Measurements from ENCODE around the gene TRIAP1. TPM values are rescaled to one million over a fixed set of nuclear protein-coding genes. Genes with fewer than 3 reads are reported as not detected.
A peak's percentile ranks its signal among the peaks of the same experiment; 100 is the strongest.

The TRIAP1 gene
- polyA plus RNA-seq, 1 donor (not counting 4 experiments of a cell fraction or from before 2014, with no cell fraction given), result 71.1 TPM

GRCh38 chr12:120460157-120460556, 14.0 kb upstream of the TRIAP1 start:
- no peak overlapping the region for H3K4me2 ChIP-seq (ENCODE audit: control insufficient read depth, extremely low read depth, insufficient read depth, low read depth, low read length)
- no peak overlapping the region for H2AFZ ChIP-seq (ENCODE audit: control insufficient read depth, low read length)
- H3K4me3 ChIP-seq (ENCODE audit: control insufficient read depth in 2 of 3, extremely low read depth in 1 of 3, insufficient read depth in 2 of 3, low read depth in 1 of 3, low read length in 3 of 3), result no peak overlapping the region
- H3K9ac ChIP-seq (ENCODE audit: control insufficient read depth, extremely low read depth, insufficient read depth, low read length), result no peak overlapping the region
- no peak for FAIRE-seq
- H3K27me3 ChIP-seq (ENCODE audit: control insufficient read depth, extremely low read depth, insufficient read depth, low read length), result no peaks in the 10 kb centered on the region
- dilution Hi-C loops (cut with MboI; ENCODE audit: extremely low pct_ligation_motif_present, low sequenced_read_pairs), result no loop called here
- H3K9me3 ChIP-seq (ENCODE audit: control insufficient read depth, low read depth, low read length), result no peaks in the 10 kb centered on the region
- H3K4me1 ChIP-seq (ENCODE audit: control insufficient read depth, extremely low read depth, insufficient read depth, low read length), result no peaks in the 10 kb centered on the region
- H3K36me3 ChIP-seq (ENCODE audit: control insufficient read depth in 2 of 2, extremely low read depth in 1 of 2, insufficient read depth in 2 of 2, low read length in 2 of 2), result peaks cover 40 to 52% of the 10 kb centered on the region in 2 experiments
- H3K79me2 ChIP-seq (ENCODE audit: control insufficient read depth, insufficient read depth, low read length), result peaks cover 14% of the 10 kb centered on the region
- no peak overlapping the region for H3K27ac ChIP-seq (ENCODE audit: control insufficient read depth, insufficient read depth, low read length)
- TF ChIP-seq EZH2 (IDR thresholded peaks at IDR 0.05; ENCODE audit: low read length), result no peak
- no peak for TF ChIP-seq CTCF (optimal IDR thresholded peaks at IDR 0.05 in 1 of 3, IDR thresholded peaks at IDR 0.05 in 1 of 3, conservative IDR thresholded peaks at IDR 0.05 in 1 of 3; ENCODE audit: extremely low read depth in 1 of 3, insufficient read depth in 2 of 3, low read length in 3 of 3)
- DNase-seq (ENCODE audit: low read depth, low spot score), result no peak
- H4K20me1 ChIP-seq (ENCODE audit: control insufficient read depth, extremely low read depth, insufficient read depth, low read length), result no peaks in the 10 kb centered on the region
- H3K9me1 ChIP-seq (ENCODE audit: control insufficient read depth, extremely low read depth, insufficient read depth, low read length), result no peaks in the 10 kb centered on the region

GRCh38 chr12:120457133-120457532, 10.9 kb upstream of the TRIAP1 start:
- no peaks in the 10 kb centered on the region for H3K4me1 ChIP-seq (ENCODE audit: control insufficient read depth, extremely low read depth, insufficient read depth, low read length)
- dilution Hi-C loops (cut with MboI; ENCODE audit: extremely low pct_ligation_motif_present, low sequenced_read_pairs), result no loop called here
- FAIRE-seq, result no peak

More at GRCh38 chr12:120457133-120457532, 10.9 kb upstream of the TRIAP1 start:
- no peak overlapping the region for H2AFZ ChIP-seq (ENCODE audit: control insufficient read depth, low read length)
- H3K27ac ChIP-seq (ENCODE audit: control insufficient read depth, insufficient read depth, low read length), result no peak overlapping the region
- H3K4me3 ChIP-seq (ENCODE audit: control insufficient read depth in 2 of 3, extremely low read depth in 1 of 3, insufficient read depth in 2 of 3, low read depth in 1 of 3, low read length in 3 of 3), result no peak overlapping the region
- H3K9me1 ChIP-seq (ENCODE audit: control insufficient read depth, extremely low read depth, insufficient read depth, low read length), result no peaks in the 10 kb centered on the region
- no peak for DNase-seq (ENCODE audit: low read depth, low spot score)
- H3K27me3 ChIP-seq (ENCODE audit: control insufficient read depth, extremely low read depth, insufficient read depth, low read length), result no peaks in the 10 kb centered on the region
- no peaks in the 10 kb centered on the region for H3K9me3 ChIP-seq (ENCODE audit: control insufficient read depth, low read depth, low read length)
- TF ChIP-seq EZH2 (IDR thresholded peaks at IDR 0.05; ENCODE audit: low read length), result no peak
- TF ChIP-seq CTCF (optimal IDR thresholded peaks at IDR 0.05 in 1 of 3, IDR thresholded peaks at IDR 0.05 in 1 of 3, conservative IDR thresholded peaks at IDR 0.05 in 1 of 3; ENCODE audit: extremely low read depth in 1 of 3, insufficient read depth in 2 of 3, low read length in 3 of 3), result peak; percentile 12 to 45 (median 44)
- H3K4me2 ChIP-seq (ENCODE audit: control insufficient read depth, extremely low read depth, insufficient read depth, low read depth, low read length), result no peak overlapping the region
- no peak overlapping the region for H3K9ac ChIP-seq (ENCODE audit: control insufficient read depth, extremely low read depth, insufficient read depth, low read length)
- H3K36me3 ChIP-seq (ENCODE audit: control insufficient read depth in 2 of 2, extremely low read depth in 1 of 2, insufficient read depth in 2 of 2, low read length in 2 of 2), result peaks cover 27 to 37% of the 10 kb centered on the region in 2 experiments
- peaks cover 9% of the 10 kb centered on the region for H4K20me1 ChIP-seq (ENCODE audit: control insufficient read depth, extremely low read depth, insufficient read depth, low read length)
- H3K79me2 ChIP-seq (ENCODE audit: control insufficient read depth, insufficient read depth, low read length), result peaks cover 6% of the 10 kb centered on the region
